ENCODE measurements around the gene IGFL1.
"Not testable (repeated sequence)": the region's sequence is repeated elsewhere in the genome, so short reads cannot be mapped to it uniquely, and the experiment has no call there.

Gene IGFL1

GRCh38 chr19:46193678-46194077, 35.9 kb upstream of the IGFL1 start:
- DNase-seq (ENCODE audit: low spot score), result no peak
- TF ChIP-seq CTCF (IDR thresholded peaks at IDR 0.05; ENCODE audit: borderline replicate concordance, control extremely low read depth, extremely low read depth, insufficient read depth, missing control alignments), result no peak
- in situ Hi-C loops (cut with MboI; ENCODE audit: low sequenced_read_pairs, unreplicated experiment), result loop anchor here (10.0 kb wide), 1 partner anchor 109 kb away; no protein-coding TSS in a partner anchor

GRCh38 chr19:46195104-46195503, 34.4 kb upstream of the IGFL1 start:
- no peak for DNase-seq (ENCODE audit: low spot score)
- in situ Hi-C loops (cut with MboI; ENCODE audit: low sequenced_read_pairs, unreplicated experiment), result loop anchor here (10.0 kb wide), 1 partner anchor 110 kb away; no protein-coding TSS in a partner anchor
- TF ChIP-seq CTCF (IDR thresholded peaks at IDR 0.05; ENCODE audit: borderline replicate concordance, control extremely low read depth, extremely low read depth, insufficient read depth, missing control alignments), result no peak

DNA sequence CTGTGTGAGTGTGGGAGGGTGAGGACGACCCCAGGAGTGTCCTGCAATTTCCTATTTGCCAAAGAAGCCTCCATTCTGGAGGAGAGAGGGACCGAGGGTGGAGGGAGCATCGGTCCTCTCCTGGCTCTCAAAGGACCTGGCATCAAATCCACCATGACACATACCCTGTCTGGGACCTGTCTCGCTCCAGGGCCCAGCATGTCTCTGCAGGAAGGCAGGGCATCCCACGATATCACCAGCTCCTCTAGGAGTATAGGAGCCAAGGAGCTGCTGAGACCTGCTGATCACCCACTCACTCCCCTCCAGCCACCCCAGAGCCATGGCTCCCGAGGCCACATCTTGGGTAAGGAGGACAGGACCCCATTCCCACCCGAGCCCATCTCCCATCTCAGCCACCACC, 33.6 kb upstream of the IGFL1 start:
- in situ Hi-C loops (cut with MboI; ENCODE audit: low sequenced_read_pairs, unreplicated experiment), result loop anchor here (10.0 kb wide), 1 partner anchor 111 kb away; no protein-coding TSS in a partner anchor

DNA sequence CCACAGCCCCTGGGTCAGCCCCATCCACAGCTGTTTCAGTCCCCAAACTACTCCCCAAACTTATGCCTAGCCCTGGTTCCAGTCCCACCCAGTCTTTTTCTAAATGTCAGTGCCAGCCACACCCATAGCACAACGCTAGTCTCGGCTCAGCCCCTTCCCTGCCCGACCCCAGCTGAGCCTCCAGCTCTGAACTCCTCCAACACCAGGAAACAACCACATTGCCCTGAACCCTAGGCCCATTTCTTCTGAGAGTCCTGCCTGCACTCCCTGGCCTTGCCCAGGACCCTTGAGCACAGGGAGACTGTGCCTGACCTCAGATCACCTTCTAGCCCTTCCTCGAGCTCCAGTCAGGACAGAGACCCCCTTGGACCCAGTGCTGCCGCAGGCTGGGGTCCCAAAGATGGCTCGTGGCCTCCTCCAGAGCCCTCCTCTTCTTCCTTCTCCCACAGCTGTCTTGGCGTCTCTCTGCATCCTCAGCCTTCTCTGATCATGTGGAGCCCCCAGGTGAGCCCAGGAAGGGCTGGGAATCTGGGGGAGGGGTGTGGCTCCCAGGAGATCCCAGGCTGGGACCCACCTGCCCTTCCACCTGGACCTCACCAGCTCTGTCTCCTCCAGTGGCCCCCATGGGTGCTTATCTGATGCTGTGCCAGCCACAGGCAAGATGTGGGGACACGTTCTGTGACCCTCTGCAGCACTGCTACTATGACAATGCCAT, 33.0 kb upstream of the IGFL1 start:
- in situ Hi-C loops (cut with MboI; ENCODE audit: low sequenced_read_pairs, unreplicated experiment), result loop anchor here (10.0 kb wide), 1 partner anchor 112 kb away; no protein-coding TSS in a partner anchor
- no peak for DNase-seq (ENCODE audit: low spot score)
- TF ChIP-seq CTCF (IDR thresholded peaks at IDR 0.05; ENCODE audit: borderline replicate concordance, control extremely low read depth, extremely low read depth, insufficient read depth, missing control alignments), result no peak

More for the DNA sequence above, 33.6 kb upstream of the IGFL1 start:
- not testable (repeated sequence) for DNase-seq (ENCODE audit: low spot score)

- no peak for DNase-seq (ENCODE audit: low spot score)
- in situ Hi-C loops (cut with MboI; ENCODE audit: low sequenced_read_pairs, unreplicated experiment), result loop anchor here (10.0 kb wide), 1 partner anchor 113 kb away; no protein-coding TSS in a partner anchor
- TF ChIP-seq CTCF (IDR thresholded peaks at IDR 0.05; ENCODE audit: borderline replicate concordance, control extremely low read depth, extremely low read depth, insufficient read depth, missing control alignments), result no peak
These were observed 32.0 kb upstream of the IGFL1 start for GRCh38 chr19:46197314-46198070.

DNA sequence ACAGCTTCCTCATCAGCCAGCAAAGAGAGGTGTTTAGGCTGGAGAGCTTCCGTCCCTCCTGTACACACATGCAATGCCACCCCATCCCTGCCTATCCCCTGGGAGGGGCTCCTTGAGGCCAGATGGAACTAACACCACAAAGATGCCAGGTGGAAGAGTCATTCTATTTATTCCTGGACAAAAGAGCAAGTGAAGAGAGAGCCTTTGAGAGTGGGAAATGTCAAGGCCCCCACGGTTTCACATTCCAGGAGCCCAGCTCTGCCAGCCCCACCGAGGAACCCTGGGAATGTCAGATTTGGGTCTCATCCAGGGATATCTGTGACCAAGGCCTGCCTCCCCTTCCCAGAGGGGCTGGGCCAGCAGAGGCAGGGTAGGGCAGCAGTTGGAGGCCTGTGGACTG, 30.8 kb upstream of the IGFL1 start:
- no peak for TF ChIP-seq CTCF (IDR thresholded peaks at IDR 0.05; ENCODE audit: borderline replicate concordance, control extremely low read depth, extremely low read depth, insufficient read depth, missing control alignments)
- in situ Hi-C loops (cut with MboI; ENCODE audit: low sequenced_read_pairs, unreplicated experiment), result loop anchor here (10.0 kb wide), 1 partner anchor 114 kb away; no protein-coding TSS in a partner anchor
- no peak for DNase-seq (ENCODE audit: low spot score)
